ENCODE measurements around the gene S100A10.
A peak's percentile ranks its signal among the peaks of the same experiment; 100 is the strongest.

Gene S100A10

GRCh38 chr1:151935894-151936602 lies 57.6 kb downstream of the S100A10 start:
- DNase-seq (ENCODE audit: low read depth): no peak

DNA sequence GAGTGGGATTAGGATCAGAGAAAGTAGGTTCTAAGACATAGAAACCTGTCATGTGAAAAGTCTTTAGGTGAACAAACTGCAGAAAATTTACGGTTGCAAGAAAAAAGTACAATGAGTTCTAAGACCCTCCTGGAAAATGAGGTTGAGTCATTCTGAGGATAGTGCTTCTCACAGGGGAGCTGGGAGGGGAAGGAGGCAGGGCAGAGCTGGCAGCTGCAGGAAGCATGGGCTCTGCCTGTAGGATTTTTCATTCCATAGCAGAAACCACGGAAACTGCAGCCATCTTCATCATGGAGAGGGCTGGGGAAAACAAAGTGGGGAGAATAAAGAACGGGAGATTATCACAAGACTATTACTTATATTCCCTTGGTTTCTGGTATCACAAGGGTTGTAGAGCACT lies 58.5 kb downstream of the S100A10 start:
- DNase-seq (ENCODE audit: low read depth): no peak

DNA sequence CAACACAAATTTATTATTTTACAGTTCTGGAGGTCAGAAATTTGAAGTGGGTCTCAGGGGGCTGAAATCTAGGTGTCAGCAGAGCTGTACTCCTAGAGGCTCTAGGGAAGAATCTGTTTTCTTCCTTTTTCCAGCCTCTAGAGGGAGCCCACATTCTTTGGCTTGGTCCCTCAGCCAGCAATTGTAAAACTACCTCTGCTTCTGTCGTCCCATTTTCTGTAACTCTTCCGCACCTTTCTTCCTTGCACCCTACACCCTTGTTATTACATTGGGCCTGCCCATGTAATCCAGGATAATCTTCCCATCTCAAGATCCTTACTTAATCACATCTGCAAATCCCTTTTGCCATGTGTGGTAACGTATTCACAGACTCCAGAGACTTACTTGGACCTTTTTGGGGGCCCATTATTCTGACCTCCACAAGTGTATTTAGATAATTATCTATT lies 59.6 kb downstream of the S100A10 start:
- DNase-seq (ENCODE audit: low read depth): peak; percentile 40

All from activated T-cell treated with anti-CD3 and anti-CD28 coated beads for 24 hours (primary cell).